ENCODE data around the gene BACE1-AS. TPM values are rescaled to one million over a fixed set of nuclear protein-coding genes. Genes with fewer than 3 reads are reported as not detected.

Gene BACE1-AS
- total and polyA plus RNA-seq, 4 donors: 1.9 to 9.5 (median 5.9) TPM

Small RNA genes within 50 kb of the gene (small RNA-seq; reads per million reads assigned to genes)
- gene RF00564 (ENCODE audit: low replicate concordance): not detected

Other genes with a start within 250 kb of the BACE1-AS start
- 10 to 100 TPM; 42.3 to 43.4 TPM for gene SIK3, start 192.9 kb upstream of the BACE1-AS start, total RNA-seq
- 10 to 100 TPM in 1 of 2 donors, 1 to 10 TPM in 1; 9.0 to 16.8 TPM for gene SIK3, start 192.9 kb upstream of the BACE1-AS start, polyA plus RNA-seq
- gene PAFAH1B2, start 147.1 kb upstream of the BACE1-AS start, total RNA-seq: 10 to 100 TPM; 70.7 to 73.1 TPM
- 10 to 100 TPM; 22.2 to 23.8 TPM for gene PAFAH1B2, start 147.1 kb upstream of the BACE1-AS start, polyA plus RNA-seq
- 10 to 100 TPM; 25.4 to 84.8 TPM for gene SIDT2, start 112.6 kb upstream of the BACE1-AS start, total RNA-seq
- gene SIDT2, start 112.6 kb upstream of the BACE1-AS start, polyA plus RNA-seq: 10 to 100 TPM; 31.4 to 45.4 TPM
- gene TAGLN, start 92.0 kb upstream of the BACE1-AS start, total RNA-seq: 100 to 1,000 TPM; 172 to 505 TPM
- gene TAGLN, start 92.0 kb upstream of the BACE1-AS start, polyA plus RNA-seq: 100 to 1,000 TPM; 534 to 683 TPM
- gene PCSK7, start 59.3 kb upstream of the BACE1-AS start, total RNA-seq: 10 to 100 TPM; 33.9 to 82.5 TPM
- gene PCSK7, start 59.3 kb upstream of the BACE1-AS start, polyA plus RNA-seq: 10 to 100 TPM; 29.2 to 31.9 TPM
- gene RNF214, start 58.7 kb upstream of the BACE1-AS start, total RNA-seq: 10 to 100 TPM; 18.5 to 19.8 TPM
- 10 to 100 TPM in 1 of 2 donors, 1 to 10 TPM in 1; 8.6 to 10.7 TPM for gene RNF214, start 58.7 kb upstream of the BACE1-AS start, polyA plus RNA-seq
- 10 to 100 TPM; 18.6 to 30.7 TPM for gene BACE1, start 24.9 kb downstream of the BACE1-AS start, total RNA-seq
- 1 to 10 TPM; 5.1 to 7.8 TPM for gene BACE1, start 24.9 kb downstream of the BACE1-AS start, polyA plus RNA-seq
- 10 to 100 TPM; 33.2 to 36.1 TPM for gene CEP164, start 36.5 kb downstream of the BACE1-AS start, total RNA-seq
- gene CEP164, start 36.5 kb downstream of the BACE1-AS start, polyA plus RNA-seq: 10 to 100 TPM; 12.0 to 20.1 TPM